ENCODE data around the gene DEFB114. TPM values are rescaled to one million over a fixed set of nuclear protein-coding genes. Genes with fewer than 3 reads are reported as not detected.

The DEFB114 gene
- total RNA-seq, 1 experiment from 2014 or later = not detected

GRCh38 chr6:49915035-49915434 is 48.9 kb downstream of the DEFB114 start:
- H3K9ac ChIP-seq (ENCODE audit: extremely low read depth, insufficient read length, low read length) = no peak overlapping the region
- H2AK5ac ChIP-seq (ENCODE audit: insufficient read length, low read length) = no peak overlapping the region
- Mint-ChIP-seq H3K4me3 (no peak overlapping the region), H3K36me3 (ENCODE audit: insufficient read depth in 1 of 3, low read depth in 3 of 3) (no peaks in the 10 kb centered on the region; a peak in 1 of 7 replicates), H3K27me3 (ENCODE audit: low read depth) (no peaks in the 10 kb centered on the region), H3K4me1 (peaks cover 73 to 75% of the 10 kb centered on the region in 2 experiments), H3K9me3 (no peaks in the 10 kb centered on the region), H3K27ac (peak overlapping the region in 1 of 3 experiments; percentile 71; a peak in 1 of 7 replicates)
- no peak overlapping the region for H3K23ac ChIP-seq (ENCODE audit: insufficient read length, low read depth, low read length)
- H3K4ac ChIP-seq (ENCODE audit: low read depth, low read length) = no peak overlapping the region
- no peaks in the 10 kb centered on the region for H3K9me3 ChIP-seq (ENCODE audit: control insufficient read depth, low read depth, low read length)
- no peak overlapping the region for H2BK5ac ChIP-seq (ENCODE audit: insufficient read length, low read length)
- no peak overlapping the region for H3T11ph ChIP-seq (ENCODE audit: low read length)
- H3K79me2 ChIP-seq (ENCODE audit: insufficient read depth, low read length) = no peaks in the 10 kb centered on the region
- no peak overlapping the region for H3K56ac ChIP-seq (ENCODE audit: insufficient read length, low read depth, low read length)
- no peak overlapping the region for H3K4me2 ChIP-seq (ENCODE audit: insufficient read depth, insufficient read length, low read length)
- H4K20me1 ChIP-seq (ENCODE audit: control insufficient read depth, insufficient read depth, insufficient read length) = no peaks in the 10 kb centered on the region
- no peak overlapping the region for H4K5ac ChIP-seq (ENCODE audit: insufficient read length, low read depth, low read length)
- H2BK120ac ChIP-seq (ENCODE audit: low read depth, low read length, poor library complexity, severe bottlenecking) = no peak overlapping the region
- no peak overlapping the region for H4K8ac ChIP-seq (replicated peaks; ENCODE audit: insufficient read length, low read depth, low read length)
- no peak for TF ChIP-seq CTCF (conservative IDR thresholded peaks at IDR 0.05)
- no peak overlapping the region for H2BK20ac ChIP-seq (ENCODE audit: low read depth, low read length, poor library complexity, severe bottlenecking)
- no peak overlapping the region for H2BK12ac ChIP-seq (ENCODE audit: insufficient read length, low read depth, low read length)
- H2BK15ac ChIP-seq (ENCODE audit: low read depth, low read length) = no peak overlapping the region
- WGBS (ENCODE audit: extremely low coverage, insufficient read length, low lambda C conversion rate) = no CpG with 5 or more reads among the region's 3 CpGs
- no peak overlapping the region for H3K14ac ChIP-seq (ENCODE audit: insufficient read depth, low read length)
- no peaks in the 10 kb centered on the region for H3K27me3 ChIP-seq (ENCODE audit: insufficient read depth, low read length)
- H2AFZ ChIP-seq (ENCODE audit: low read length) = no peak overlapping the region
- DNase-seq = peak; percentile 44
- H3K27ac ChIP-seq (ENCODE audit: insufficient read length, low read depth, low read length) = no peak overlapping the region
- H4K91ac ChIP-seq (ENCODE audit: insufficient read length, low read depth, low read length) = no peak overlapping the region
- H3K23me2 ChIP-seq (ENCODE audit: insufficient read length, low read depth, low read length, poor library complexity, severe bottlenecking) = no peaks in the 10 kb centered on the region
- H3K79me1 ChIP-seq (ENCODE audit: insufficient read depth, low read depth, low read length, poor library complexity, severe bottlenecking) = no peaks in the 10 kb centered on the region
- H3K18ac ChIP-seq (ENCODE audit: insufficient read length, low read depth, low read length) = no peak overlapping the region
- peaks cover 4% of the 10 kb centered on the region; the same call in 1 of the 2 replicates for H3K4me1 ChIP-seq (ENCODE audit: insufficient read depth, low read length)

All from H9 (cell line).